Measurements from ENCODE around the gene CFAP57. TPM values are rescaled to one million over a fixed set of nuclear protein-coding genes. Genes with fewer than 3 reads are reported as not detected.
"Not testable (repeated sequence)": the region's sequence is repeated elsewhere in the genome, so short reads cannot be mapped to it uniquely, and the experiment has no call there.

CFAP57 gene
- total RNA-seq, 1 donor from 2014 or later: 0.20 TPM

GRCh38 chr1:43172527-43172972 lies 420 bp downstream of the CFAP57 start:
- intact Hi-C loops (cut with micrococcal nuclease): loop anchor here (1.0 to 10.0 kb wide), 19 partner anchors 54 to 838 kb away; partner anchors contain the start of genes ATP6V0B, C1orf50, CDC20 and ELOVL1

GRCh38 chr1:43174873-43175272 lies 2.7 kb downstream of the CFAP57 start:
- intact Hi-C loops (cut with micrococcal nuclease): loop anchor here (10.0 kb wide), 1 partner anchor 840 kb away; the partner anchor contains the start of gene FOXJ3

GRCh38 chr1:43177691-43178090 lies 5.6 kb downstream of the CFAP57 start:
- intact Hi-C loops (cut with micrococcal nuclease): loop anchor here (10.0 kb wide), 1 partner anchor 843 kb away; the partner anchor contains the start of gene FOXJ3

- intact Hi-C loops (cut with micrococcal nuclease): no loop called here
These were observed 12.3 kb downstream of the CFAP57 start for GRCh38 chr1:43184388-43184787.

GRCh38 chr1:43184995-43185394 lies 12.9 kb downstream of the CFAP57 start:
- intact Hi-C loops (cut with micrococcal nuclease): no loop called here

- intact Hi-C loops (cut with micrococcal nuclease): no loop called here
These were observed 16.0 kb downstream of the CFAP57 start for GRCh38 chr1:43188106-43188505.

GRCh38 chr1:43194509-43194908 lies 22.4 kb downstream of the CFAP57 start:
- intact Hi-C loops (cut with micrococcal nuclease): no loop called here

GRCh38 chr1:43197343-43198127 lies 25.4 kb downstream of the CFAP57 start:
- intact Hi-C loops (cut with micrococcal nuclease): no loop called here

GRCh38 chr1:43199093-43199726 lies 27.1 kb downstream of the CFAP57 start:
- intact Hi-C loops (cut with micrococcal nuclease): no loop called here

GRCh38 chr1:43203859-43204258 lies 31.7 kb downstream of the CFAP57 start:
- intact Hi-C loops (cut with micrococcal nuclease): no loop called here

- intact Hi-C loops (cut with micrococcal nuclease): no loop called here
These were observed 32.3 kb downstream of the CFAP57 start for GRCh38 chr1:43204394-43204793.

- intact Hi-C loops (cut with micrococcal nuclease): no loop called here
These were observed 33.5 kb downstream of the CFAP57 start for GRCh38 chr1:43205671-43206070.

- intact Hi-C loops (cut with micrococcal nuclease): no loop called here
These were observed 34.6 kb downstream of the CFAP57 start for GRCh38 chr1:43206600-43207228.

GRCh38 chr1:43207229-43207853 lies 35.2 kb downstream of the CFAP57 start:
- intact Hi-C loops (cut with micrococcal nuclease): no loop called here

GRCh38 chr1:43208277-43208676 lies 36.1 kb downstream of the CFAP57 start:
- intact Hi-C loops (cut with micrococcal nuclease): not testable (repeated sequence)

- intact Hi-C loops (cut with micrococcal nuclease): no loop called here
These were observed 42.6 kb downstream of the CFAP57 start for GRCh38 chr1:43214501-43215444.

- intact Hi-C loops (cut with micrococcal nuclease): no loop called here
These were observed 45.6 kb downstream of the CFAP57 start for GRCh38 chr1:43217747-43218146.

- intact Hi-C loops (cut with micrococcal nuclease): no loop called here
These were observed 49.0 kb downstream of the CFAP57 start for GRCh38 chr1:43220905-43221778.

GRCh38 chr1:43221797-43222196 lies 49.7 kb downstream of the CFAP57 start:
- intact Hi-C loops (cut with micrococcal nuclease): no loop called here
